KMS-11 (cell line): ENCODE data around the gene TMEM183A.

ENCODE experiments used
- H2AFZ ChIP-seq: fragments of 200-600 bp; sonication (generic); 2 replicates; pipeline ENCODE4 v1.6.1; 2016; ENCODE audit warnings: antibody characterized with exemption, mixed run types, low read depth
- H3K27ac ChIP-seq: fragments of 200-600 bp; sonication (generic); 2 replicates; pipeline ENCODE4 v1.6.1; 2016; ENCODE audit warnings: mild to moderate bottlenecking, mixed run types
- H3K27me3 ChIP-seq: fragments of 200-600 bp; sonication (generic); 2 replicates; pipeline ENCODE4 v1.6.1; 2017; ENCODE audit warnings: mild to moderate bottlenecking, low read depth, mixed run types, moderate library complexity; ENCODE audit not compliant: insufficient read depth
- H3K36me3 ChIP-seq: fragments of 200-600 bp; sonication (generic); 2 replicates; pipeline ENCODE4 v1.6.1; 2017; ENCODE audit warnings: mild to moderate bottlenecking, mixed run types; ENCODE audit not compliant: insufficient read depth
- H3K4me1 ChIP-seq: fragments of 200-600 bp; sonication (generic); 2 replicates; pipeline ENCODE4 v1.6.1; 2016; ENCODE audit warnings: mild to moderate bottlenecking, low read depth, mixed run types; ENCODE audit not compliant: poor library complexity, severe bottlenecking
- H3K4me2 ChIP-seq: fragments of 200-600 bp; sonication (generic); 2 replicates; pipeline ENCODE4 v1.7.0; 2016; ENCODE audit warnings: mild to moderate bottlenecking, mixed run types
- H3K4me3 ChIP-seq: fragments of 200-600 bp; sonication (generic); IDR thresholded peaks from 2 replicates; pipeline ENCODE4 v1.6.1; 2017; ENCODE audit warnings: low read depth, low read length, mixed read lengths; ENCODE audit not compliant: insufficient read depth
- H3K79me2 ChIP-seq: fragments of 200-600 bp; sonication (generic); 2 replicates; pipeline ENCODE4 v1.6.1; 2016; ENCODE audit warnings: low read depth, mixed run types; ENCODE audit not compliant: insufficient read depth
- H3K9ac ChIP-seq: fragments of 200-600 bp; sonication (generic); 2 replicates; pipeline ENCODE4 v1.6.1; 2016; ENCODE audit warnings: mild to moderate bottlenecking, mixed run types
- H4K20me1 ChIP-seq: fragments of 200-600 bp; sonication (generic); 2 replicates; pipeline ENCODE4 v1.6.1; 2016; ENCODE audit warnings: mild to moderate bottlenecking, mixed run types; ENCODE audit not compliant: insufficient read depth
- TF ChIP-seq, protein P1 (sequence below): fragments of 200-600 bp; sonication (generic); conservative IDR thresholded peaks from 2 replicates; pipeline ENCODE4 v1.6.1; 2017; ENCODE audit warnings: low read depth, mild to moderate bottlenecking, antibody characterized with exemption, low read length, moderate library complexity, mixed read lengths

TMEM183A gene

DNA sequence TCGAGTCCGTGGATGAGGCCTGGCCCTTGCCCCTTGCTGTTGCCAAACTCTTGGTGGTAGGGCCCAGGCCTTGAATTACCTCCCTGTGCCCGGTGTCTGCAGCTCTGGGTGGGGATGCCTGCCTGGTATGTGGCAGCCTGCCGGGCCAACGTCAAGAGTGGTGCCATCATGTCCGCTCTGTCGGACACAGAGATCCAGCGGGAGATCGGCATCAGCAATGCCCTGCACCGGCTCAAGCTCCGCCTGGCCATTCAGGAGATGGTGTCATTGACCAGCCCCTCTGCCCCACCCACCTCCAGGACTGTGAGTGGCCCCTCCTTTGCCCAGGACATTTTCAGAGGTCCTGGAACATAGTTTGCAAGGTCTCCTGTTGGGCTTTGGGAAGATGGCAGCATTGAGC lies 52.9 kb downstream of the TMEM183A start:
- H3K4me1 ChIP-seq: no peaks in the 10 kb centered on the region
- H3K4me3 ChIP-seq: no peak overlapping the region
- H3K36me3 ChIP-seq: no peaks in the 10 kb centered on the region
- no peaks in the 10 kb centered on the region for H4K20me1 ChIP-seq
- no peak overlapping the region for H3K9ac ChIP-seq
- H2AFZ ChIP-seq: no peak overlapping the region
- no peak overlapping the region for H3K4me2 ChIP-seq
- no peak overlapping the region for H3K27ac ChIP-seq
- no peaks in the 10 kb centered on the region for H3K27me3 ChIP-seq
- H3K79me2 ChIP-seq: no peaks in the 10 kb centered on the region
- TF ChIP-seq, protein P1, sequence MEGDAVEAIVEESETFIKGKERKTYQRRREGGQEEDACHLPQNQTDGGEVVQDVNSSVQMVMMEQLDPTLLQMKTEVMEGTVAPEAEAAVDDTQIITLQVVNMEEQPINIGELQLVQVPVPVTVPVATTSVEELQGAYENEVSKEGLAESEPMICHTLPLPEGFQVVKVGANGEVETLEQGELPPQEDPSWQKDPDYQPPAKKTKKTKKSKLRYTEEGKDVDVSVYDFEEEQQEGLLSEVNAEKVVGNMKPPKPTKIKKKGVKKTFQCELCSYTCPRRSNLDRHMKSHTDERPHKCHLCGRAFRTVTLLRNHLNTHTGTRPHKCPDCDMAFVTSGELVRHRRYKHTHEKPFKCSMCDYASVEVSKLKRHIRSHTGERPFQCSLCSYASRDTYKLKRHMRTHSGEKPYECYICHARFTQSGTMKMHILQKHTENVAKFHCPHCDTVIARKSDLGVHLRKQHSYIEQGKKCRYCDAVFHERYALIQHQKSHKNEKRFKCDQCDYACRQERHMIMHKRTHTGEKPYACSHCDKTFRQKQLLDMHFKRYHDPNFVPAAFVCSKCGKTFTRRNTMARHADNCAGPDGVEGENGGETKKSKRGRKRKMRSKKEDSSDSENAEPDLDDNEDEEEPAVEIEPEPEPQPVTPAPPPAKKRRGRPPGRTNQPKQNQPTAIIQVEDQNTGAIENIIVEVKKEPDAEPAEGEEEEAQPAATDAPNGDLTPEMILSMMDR: no peak

DNA sequence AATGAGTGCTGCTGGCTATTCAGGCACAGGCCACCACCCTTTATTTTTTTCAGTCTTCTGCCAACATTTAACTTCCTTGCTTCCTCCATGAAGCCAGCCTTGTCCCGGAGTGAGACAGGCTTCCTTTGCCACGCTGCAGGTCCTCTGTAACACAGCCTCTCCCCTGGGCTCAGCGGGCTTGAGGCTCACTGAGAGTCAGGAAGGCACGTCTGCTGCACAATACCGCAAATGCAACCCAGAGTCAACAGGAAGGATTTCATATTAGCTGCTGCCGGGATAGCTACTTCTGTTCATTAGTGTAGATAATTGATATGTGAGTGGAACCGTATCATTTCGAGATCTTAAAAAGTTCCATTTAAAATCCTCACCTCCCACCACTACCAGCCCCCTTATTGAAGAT lies 56.1 kb downstream of the TMEM183A start:
- no peak overlapping the region for H3K9ac ChIP-seq
- no peak overlapping the region for H3K4me2 ChIP-seq
- no peak overlapping the region for H3K27ac ChIP-seq
- H3K36me3 ChIP-seq: no peaks in the 10 kb centered on the region
- no peaks in the 10 kb centered on the region for H3K27me3 ChIP-seq
- TF ChIP-seq, protein P1: no peak
- H4K20me1 ChIP-seq: no peaks in the 10 kb centered on the region
- no peak overlapping the region for H3K4me3 ChIP-seq
- H3K79me2 ChIP-seq: no peaks in the 10 kb centered on the region
- no peak overlapping the region for H2AFZ ChIP-seq
- H3K4me1 ChIP-seq: no peaks in the 10 kb centered on the region

DNA sequence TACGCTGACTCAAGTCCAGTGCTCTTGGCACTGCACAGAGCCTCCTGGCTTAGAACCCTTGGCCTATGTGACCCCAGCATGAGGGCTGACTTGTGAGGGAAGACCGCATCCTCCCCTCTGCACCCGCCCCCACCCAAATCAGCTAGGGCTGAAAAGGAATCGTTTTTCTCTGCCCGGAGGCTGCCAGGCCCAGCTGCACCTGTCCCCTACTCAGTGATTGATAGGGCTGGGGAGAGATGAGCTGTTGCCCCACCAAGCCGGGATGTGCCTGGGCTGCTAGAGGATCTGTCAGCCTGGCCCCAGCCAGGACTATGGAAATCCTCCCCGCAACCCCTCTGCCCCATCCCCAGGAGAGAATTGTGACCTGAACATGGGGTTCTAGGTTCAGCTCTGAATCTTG lies 58.0 kb downstream of the TMEM183A start:
- TF ChIP-seq, protein P1: no peak

DNA sequence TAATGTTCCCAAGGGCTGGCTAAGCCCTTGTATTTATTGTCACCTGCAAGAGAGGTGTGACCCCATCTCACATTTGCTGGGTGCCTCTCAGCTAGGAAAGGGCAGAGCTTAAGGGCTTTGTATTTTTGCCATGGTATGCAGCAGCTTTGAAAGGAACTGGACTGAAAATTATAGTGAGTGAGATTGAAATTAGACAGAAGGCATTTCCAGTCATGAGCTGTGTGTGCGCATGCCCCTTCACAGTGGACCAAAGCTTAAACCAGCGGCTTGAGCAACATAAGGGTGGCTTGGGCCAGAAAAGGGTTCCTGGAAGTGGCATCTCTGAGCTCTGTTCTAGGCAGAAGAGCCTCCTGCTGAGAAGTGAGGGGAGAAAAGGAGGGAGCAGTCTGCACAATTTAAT lies 58.8 kb downstream of the TMEM183A start:
- no peak overlapping the region for H3K4me2 ChIP-seq
- TF ChIP-seq, protein P1: no peak
- H3K27me3 ChIP-seq: no peaks in the 10 kb centered on the region
- H3K4me3 ChIP-seq: no peak overlapping the region
- H2AFZ ChIP-seq: no peak overlapping the region
- no peak overlapping the region for H3K9ac ChIP-seq
- no peak overlapping the region for H3K27ac ChIP-seq
- no peaks in the 10 kb centered on the region for H4K20me1 ChIP-seq
- H3K36me3 ChIP-seq: no peaks in the 10 kb centered on the region
- no peaks in the 10 kb centered on the region for H3K79me2 ChIP-seq
- H3K4me1 ChIP-seq: no peaks in the 10 kb centered on the region

More for the DNA sequence above, 58.0 kb downstream of the TMEM183A start:
- no peak overlapping the region for H3K4me2 ChIP-seq
- H2AFZ ChIP-seq: no peak overlapping the region
- H3K36me3 ChIP-seq: no peaks in the 10 kb centered on the region
- no peak overlapping the region for H3K27ac ChIP-seq
- no peak overlapping the region for H3K9ac ChIP-seq
- H3K4me3 ChIP-seq: no peak overlapping the region
- H3K79me2 ChIP-seq: no peaks in the 10 kb centered on the region
- no peaks in the 10 kb centered on the region for H3K27me3 ChIP-seq
- no peaks in the 10 kb centered on the region for H3K4me1 ChIP-seq
- no peaks in the 10 kb centered on the region for H4K20me1 ChIP-seq
